ENCODE measurements around the gene ABCA5. TPM values are rescaled to one million over a fixed set of nuclear protein-coding genes. Genes with fewer than 3 reads are reported as not detected.

Gene ABCA5
- total and polyA plus RNA-seq, 2 donors (not counting 3 experiments of a cell fraction or from before 2014, with no cell fraction given), result 9.3 to 23.2 TPM

DNA sequence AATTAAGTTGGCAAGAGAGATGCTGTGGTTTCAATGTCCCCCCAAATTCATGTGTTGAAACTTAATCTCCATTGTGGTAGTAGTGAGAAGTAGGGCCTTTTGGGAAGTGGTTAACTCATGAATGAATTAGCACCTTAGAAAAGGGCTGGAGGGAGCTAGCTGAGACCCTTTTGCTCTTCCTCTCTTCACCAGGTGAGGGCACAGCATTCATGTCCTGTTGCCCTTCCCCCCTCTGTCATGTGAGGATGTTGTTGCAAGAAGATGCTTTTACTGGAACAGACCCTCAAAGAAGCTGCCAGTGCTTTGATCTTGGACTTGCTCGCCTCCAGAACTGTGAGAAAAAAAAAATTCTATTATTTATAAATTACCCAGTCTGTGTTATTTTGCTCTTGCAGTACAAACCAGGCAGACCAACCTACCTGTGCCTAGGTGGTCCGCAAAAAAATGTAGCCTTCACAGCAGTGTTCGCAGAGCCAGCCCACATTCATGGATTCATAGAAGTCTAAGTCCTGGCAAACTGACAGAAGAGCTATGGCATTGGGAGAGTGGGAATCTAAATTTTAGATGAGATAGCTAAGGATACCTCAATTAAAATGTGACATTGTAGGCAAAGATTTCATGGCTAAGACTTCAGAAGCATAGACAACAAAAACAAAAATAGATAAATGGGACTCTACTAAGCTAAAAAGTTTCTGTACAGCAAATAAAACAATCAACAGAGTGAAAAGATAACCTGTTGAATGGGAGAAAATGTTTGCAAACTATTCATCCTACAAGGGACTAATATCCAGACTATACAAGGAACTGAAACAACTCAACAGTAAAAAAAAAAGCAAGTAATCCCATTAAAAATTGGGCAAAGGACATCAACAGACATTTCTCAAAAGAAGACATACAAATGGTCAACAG is 32.0 kb upstream of the ABCA5 start:
- POLR2A ChIA-PET, result no interaction called here
- CTCF ChIA-PET, result interaction anchor here (0.8 kb wide), 1 partner anchor 164 kb away, joined by 3 read pairs; no protein-coding TSS in a partner anchor

More for the DNA sequence above, 32.0 kb upstream of the ABCA5 start:
- Histone ChIP-seq H3K36me3 (ENCODE audit: control insufficient read depth in 2 of 2, extremely low read depth in 1 of 2, insufficient read depth in 2 of 2, low read length in 2 of 2) (no peaks in the 10 kb centered on the region), H3K4me1 (ENCODE audit: control insufficient read depth, extremely low read depth, insufficient read depth, low read length) (no peaks in the 10 kb centered on the region), H3K79me2 (ENCODE audit: control insufficient read depth, insufficient read depth, low read length) (no peaks in the 10 kb centered on the region), H3K4me3 (replicated peaks in 1 of 3; ENCODE audit: insufficient read depth in 1 of 3, low read depth in 1 of 3, low read length in 3 of 3) (no peak overlapping the region), H3K27me3 (ENCODE audit: control insufficient read depth in 2 of 2, insufficient read depth in 2 of 2, low read length in 2 of 2) (no peaks in the 10 kb centered on the region), H3K9ac (replicated peaks; ENCODE audit: extremely low read depth, insufficient read depth, low read length) (no peak overlapping the region), H3K9me1 (replicated peaks; ENCODE audit: control insufficient read depth, extremely low read depth, insufficient read depth, low read length) (no peaks in the 10 kb centered on the region), H4K20me1 (replicated peaks; ENCODE audit: control insufficient read depth, extremely low read depth, insufficient read depth, low read length) (no peaks in the 10 kb centered on the region), H3K4me2 (ENCODE audit: insufficient read depth, low read length) (no peak overlapping the region), H2AFZ (ENCODE audit: low read depth, low read length) (no peak overlapping the region), H3K27ac (ENCODE audit: insufficient read depth, low read depth, low read length) (no peak overlapping the region), H3K9me3 (replicated peaks; ENCODE audit: control insufficient read depth, insufficient read depth, low read length) (no peaks in the 10 kb centered on the region)
- dilution Hi-C loops (cut with MboI; ENCODE audit: extremely low pct_ligation_motif_present, low sequenced_read_pairs) (no loop called here), intact Hi-C loops (cut with micrococcal nuclease) (no loop called here)
- BruUV-seq (replicated peaks), result no TSS peak
- DNase-seq (ENCODE audit: low read depth, low spot score), result peak; percentile 3
- FAIRE-seq, result no peak
- TF ChIP-seq POLR2AphosphoS5 (IDR thresholded peaks at IDR 0.05; ENCODE audit: insufficient read depth, low read depth, low read length) (no peak), MYC (IDR thresholded peaks at IDR 0.05; ENCODE audit: low read depth, low read length) (no peak), EZH2 (IDR thresholded peaks at IDR 0.05; ENCODE audit: borderline replicate concordance, low read depth, low read length, severe bottlenecking) (no peak)
- TF ChIP-seq, protein P1, sequence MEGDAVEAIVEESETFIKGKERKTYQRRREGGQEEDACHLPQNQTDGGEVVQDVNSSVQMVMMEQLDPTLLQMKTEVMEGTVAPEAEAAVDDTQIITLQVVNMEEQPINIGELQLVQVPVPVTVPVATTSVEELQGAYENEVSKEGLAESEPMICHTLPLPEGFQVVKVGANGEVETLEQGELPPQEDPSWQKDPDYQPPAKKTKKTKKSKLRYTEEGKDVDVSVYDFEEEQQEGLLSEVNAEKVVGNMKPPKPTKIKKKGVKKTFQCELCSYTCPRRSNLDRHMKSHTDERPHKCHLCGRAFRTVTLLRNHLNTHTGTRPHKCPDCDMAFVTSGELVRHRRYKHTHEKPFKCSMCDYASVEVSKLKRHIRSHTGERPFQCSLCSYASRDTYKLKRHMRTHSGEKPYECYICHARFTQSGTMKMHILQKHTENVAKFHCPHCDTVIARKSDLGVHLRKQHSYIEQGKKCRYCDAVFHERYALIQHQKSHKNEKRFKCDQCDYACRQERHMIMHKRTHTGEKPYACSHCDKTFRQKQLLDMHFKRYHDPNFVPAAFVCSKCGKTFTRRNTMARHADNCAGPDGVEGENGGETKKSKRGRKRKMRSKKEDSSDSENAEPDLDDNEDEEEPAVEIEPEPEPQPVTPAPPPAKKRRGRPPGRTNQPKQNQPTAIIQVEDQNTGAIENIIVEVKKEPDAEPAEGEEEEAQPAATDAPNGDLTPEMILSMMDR (IDR thresholded peaks at IDR 0.05; ENCODE audit: extremely low read depth in 1 of 2, insufficient read depth in 1 of 2, low read depth in 1 of 2, low read length in 2 of 2), result peak in 1 of 2 donors; percentile 8
